ENCODE results near the gene RAG1. TPM values are rescaled to one million over a fixed set of nuclear protein-coding genes. Genes with fewer than 3 reads are reported as not detected.

The RAG1 gene
- total RNA-seq, 1 donor from 2014 or later = 0.39 TPM

DNA sequence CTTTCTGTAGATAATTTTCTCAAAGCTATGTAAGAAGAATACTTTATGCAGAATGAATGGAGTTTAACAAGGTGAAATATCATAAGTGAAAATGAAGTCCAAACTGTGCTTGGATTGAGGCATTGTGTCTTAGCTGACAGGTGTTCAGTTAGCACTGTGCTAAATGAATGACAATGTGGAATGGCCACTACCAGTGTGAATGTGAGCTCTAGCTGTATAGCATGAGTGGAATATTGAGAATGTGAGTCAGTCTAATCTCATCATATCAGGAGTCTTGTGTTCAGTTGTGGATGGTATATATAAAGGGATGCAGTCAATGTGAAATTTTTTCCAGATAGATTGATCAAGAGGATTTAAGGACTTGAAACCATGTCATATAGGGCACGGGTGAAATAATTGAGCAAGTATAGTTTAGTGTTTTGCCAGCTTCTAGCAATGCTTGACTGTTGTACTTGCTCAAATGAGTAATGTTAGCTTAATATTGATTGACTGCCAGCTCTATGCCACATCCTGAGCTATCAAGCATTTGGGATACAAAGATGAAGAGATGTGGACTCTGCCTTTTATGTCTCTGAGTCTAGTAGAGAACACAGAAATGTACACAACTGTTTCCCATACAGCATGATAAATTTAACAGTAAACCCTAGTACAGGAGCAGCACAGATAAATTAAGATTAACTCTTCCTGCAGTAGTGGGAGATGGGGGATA, 40.8 kb downstream of the RAG1 start:
- Mint-ChIP-seq H3K4me1 (ENCODE audit: low read depth, unreplicated experiment) (no peaks in the 10 kb centered on the region), H3K4me3 (ENCODE audit: unreplicated experiment) (no peak overlapping the region), H3K36me3 (ENCODE audit: unreplicated experiment) (no peaks in the 10 kb centered on the region), H3K27me3 (ENCODE audit: unreplicated experiment) (no peaks in the 10 kb centered on the region), H3K9me3 (ENCODE audit: unreplicated experiment) (no peaks in the 10 kb centered on the region), H3K27ac (ENCODE audit: unreplicated experiment) (no peak overlapping the region)
- TF ChIP-seq, protein P1, sequence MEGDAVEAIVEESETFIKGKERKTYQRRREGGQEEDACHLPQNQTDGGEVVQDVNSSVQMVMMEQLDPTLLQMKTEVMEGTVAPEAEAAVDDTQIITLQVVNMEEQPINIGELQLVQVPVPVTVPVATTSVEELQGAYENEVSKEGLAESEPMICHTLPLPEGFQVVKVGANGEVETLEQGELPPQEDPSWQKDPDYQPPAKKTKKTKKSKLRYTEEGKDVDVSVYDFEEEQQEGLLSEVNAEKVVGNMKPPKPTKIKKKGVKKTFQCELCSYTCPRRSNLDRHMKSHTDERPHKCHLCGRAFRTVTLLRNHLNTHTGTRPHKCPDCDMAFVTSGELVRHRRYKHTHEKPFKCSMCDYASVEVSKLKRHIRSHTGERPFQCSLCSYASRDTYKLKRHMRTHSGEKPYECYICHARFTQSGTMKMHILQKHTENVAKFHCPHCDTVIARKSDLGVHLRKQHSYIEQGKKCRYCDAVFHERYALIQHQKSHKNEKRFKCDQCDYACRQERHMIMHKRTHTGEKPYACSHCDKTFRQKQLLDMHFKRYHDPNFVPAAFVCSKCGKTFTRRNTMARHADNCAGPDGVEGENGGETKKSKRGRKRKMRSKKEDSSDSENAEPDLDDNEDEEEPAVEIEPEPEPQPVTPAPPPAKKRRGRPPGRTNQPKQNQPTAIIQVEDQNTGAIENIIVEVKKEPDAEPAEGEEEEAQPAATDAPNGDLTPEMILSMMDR (IDR thresholded peaks at IDR 0.05; ENCODE audit: partially characterized antibody, unreplicated experiment) = no peak
- DNase-seq = no peak

DNA sequence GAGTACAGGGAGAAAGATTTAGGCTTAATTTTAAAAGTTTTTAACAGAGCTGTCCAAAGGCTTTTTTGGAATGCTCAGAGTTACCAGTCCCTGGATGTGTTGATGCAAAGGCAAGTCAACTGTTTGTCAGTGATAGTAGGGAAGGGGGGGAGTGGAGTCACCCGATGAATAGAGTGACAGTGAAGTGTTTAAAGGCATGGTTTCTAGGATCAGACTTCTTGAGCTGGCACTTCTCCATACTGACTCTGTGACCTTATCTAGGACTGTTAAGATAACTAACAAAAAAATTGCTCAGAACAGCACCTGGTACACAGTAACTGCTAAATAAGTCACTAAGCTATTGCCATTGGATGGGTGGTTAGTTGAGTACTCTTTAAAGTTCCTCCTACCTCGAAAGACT, 41.6 kb downstream of the RAG1 start:
- H3K9me3 Mint-ChIP-seq (ENCODE audit: unreplicated experiment) = no peaks in the 10 kb centered on the region
- H3K27me3 Mint-ChIP-seq (ENCODE audit: unreplicated experiment) = no peaks in the 10 kb centered on the region
- H3K27ac Mint-ChIP-seq (ENCODE audit: unreplicated experiment) = no peak overlapping the region
- no peak for DNase-seq
- H3K36me3 Mint-ChIP-seq (ENCODE audit: unreplicated experiment) = no peaks in the 10 kb centered on the region
- no peaks in the 10 kb centered on the region for H3K4me1 Mint-ChIP-seq (ENCODE audit: low read depth, unreplicated experiment)
- TF ChIP-seq, protein P1 (IDR thresholded peaks at IDR 0.05; ENCODE audit: partially characterized antibody, unreplicated experiment) = no peak
- H3K4me3 Mint-ChIP-seq (ENCODE audit: unreplicated experiment) = no peak overlapping the region

DNA sequence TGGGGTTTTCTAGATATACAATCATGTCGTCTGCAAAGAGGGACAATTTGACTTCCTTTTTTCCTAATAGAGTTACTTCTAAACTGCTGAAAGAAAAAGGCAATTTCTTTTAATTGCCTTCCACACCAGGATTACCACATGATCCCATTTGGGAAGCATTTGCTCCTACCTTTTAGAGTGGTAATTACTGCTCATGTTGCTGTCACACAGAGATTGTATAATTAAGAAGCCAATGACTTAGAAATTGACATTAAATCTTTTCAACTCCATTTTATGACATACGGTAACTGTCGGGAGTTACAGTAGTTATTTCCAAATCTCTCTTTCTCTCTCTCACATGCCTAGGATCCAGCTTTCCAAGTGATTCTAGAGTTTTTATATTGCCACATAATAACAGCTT, 48.0 kb downstream of the RAG1 start:
- Mint-ChIP-seq H3K4me3 (ENCODE audit: unreplicated experiment) (no peak overlapping the region), H3K36me3 (ENCODE audit: unreplicated experiment) (no peaks in the 10 kb centered on the region), H3K27me3 (ENCODE audit: unreplicated experiment) (peaks cover 1% of the 10 kb centered on the region), H3K27ac (ENCODE audit: unreplicated experiment) (no peak overlapping the region), H3K9me3 (ENCODE audit: unreplicated experiment) (no peaks in the 10 kb centered on the region), H3K4me1 (ENCODE audit: low read depth, unreplicated experiment) (peaks cover 12% of the 10 kb centered on the region)
- TF ChIP-seq, protein P1 (IDR thresholded peaks at IDR 0.05; ENCODE audit: partially characterized antibody, unreplicated experiment) = no peak
- DNase-seq = no peak

DNA sequence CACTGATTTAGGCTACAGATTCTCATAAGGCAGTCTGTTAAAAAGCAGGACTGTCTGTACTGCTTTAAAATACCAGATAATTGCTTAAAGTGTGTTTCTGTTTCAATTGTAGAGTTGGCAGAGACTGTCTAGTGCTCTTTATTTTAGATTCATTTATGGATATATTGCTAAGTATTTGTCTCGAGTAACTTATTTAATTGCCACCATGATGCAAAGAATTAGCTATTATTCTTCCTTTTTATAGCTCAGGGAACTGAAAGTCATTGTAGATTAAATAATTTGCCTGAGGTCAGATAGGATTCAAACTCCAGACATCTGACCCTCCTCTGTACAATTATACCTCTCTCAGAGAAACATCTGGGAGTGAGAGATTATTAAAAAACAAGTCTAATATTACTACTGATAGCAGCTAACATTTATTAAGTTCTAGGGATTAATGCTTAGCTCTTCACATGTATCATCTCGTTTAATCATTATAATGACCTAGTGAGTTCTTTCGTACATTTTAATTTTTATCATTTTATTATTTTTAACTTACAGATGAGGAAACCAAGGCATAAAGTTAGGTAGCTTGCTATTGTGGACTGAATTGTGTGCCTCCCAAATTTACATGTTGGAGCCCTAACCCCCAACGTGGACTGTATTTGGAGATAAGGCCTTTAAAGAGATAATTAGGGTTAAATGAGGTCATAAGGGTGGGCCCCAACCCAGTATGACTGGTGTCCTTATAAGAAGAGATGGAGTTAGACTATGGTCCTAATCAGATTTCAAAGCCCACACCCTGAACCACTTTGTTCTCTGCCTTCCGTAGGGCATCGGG, 49.9 kb downstream of the RAG1 start:
- TF ChIP-seq, protein P1 (IDR thresholded peaks at IDR 0.05; ENCODE audit: partially characterized antibody, unreplicated experiment) = no peak
- Mint-ChIP-seq H3K4me3 (ENCODE audit: unreplicated experiment) (no peak overlapping the region), H3K27ac (ENCODE audit: unreplicated experiment) (no peak overlapping the region), H3K36me3 (ENCODE audit: unreplicated experiment) (no peaks in the 10 kb centered on the region), H3K9me3 (ENCODE audit: unreplicated experiment) (no peaks in the 10 kb centered on the region), H3K4me1 (ENCODE audit: low read depth, unreplicated experiment) (peaks cover 12% of the 10 kb centered on the region), H3K27me3 (ENCODE audit: unreplicated experiment) (peaks cover 1% of the 10 kb centered on the region)
- DNase-seq = no peak
